GM13976 (cell line): ENCODE results near the gene MAB21L2.
"Not testable (repeated sequence)": the region's sequence is repeated elsewhere in the genome, so short reads cannot be mapped to it uniquely, and the experiment has no call there.

Experiments used
- DNase-seq: peaks from one replicate; pipeline ENCODE4 v3.0.0; 2012; ENCODE audit warnings: low spot score
- CTCF ChIP-seq: IDR thresholded peaks from 2 replicates; pipeline ENCODE4 v1.5.1; 2012; ENCODE audit warnings: borderline replicate concordance, mild to moderate bottlenecking; ENCODE audit not compliant: insufficient read depth; ENCODE audit errors: extremely low read depth, missing control alignments, control extremely low read depth
- in situ Hi-C: fragments of 300-500 bp; cut with MboI; formaldehyde crosslinking; loops from one replicate; pipeline ENCODE4 v1.12.0; 2022; ENCODE audit warnings: low sequenced_read_pairs, mixed read lengths, inconsistent platforms; ENCODE audit not compliant: unreplicated experiment

MAB21L2 gene

GRCh38 chr4:150582146-150582872 lies at the start of gene MAB21L2:
MAB21L2 (plus strand) TSS chr4:150582151; CDS start chr4:150583030, 879 bp downstream.
- in situ Hi-C loops: no loop called here
- TF ChIP-seq CTCF: no peak
- no peak for DNase-seq

- no peak for TF ChIP-seq CTCF
- no peak for DNase-seq
- in situ Hi-C loops: no loop called here
Measured at GRCh38 chr4:150533673-150534072, 48.3 kb upstream of the MAB21L2 start.

- no peak for DNase-seq
- no peak for TF ChIP-seq CTCF
- in situ Hi-C loops: no loop called here
Measured at GRCh38 chr4:150534818-150535217, 47.1 kb upstream of the MAB21L2 start.

GRCh38 chr4:150537911-150538310 lies 44.0 kb upstream of the MAB21L2 start:
- DNase-seq, in situ Hi-C loops: not testable (repeated sequence)

GRCh38 chr4:150540536-150540935 lies 41.4 kb upstream of the MAB21L2 start:
- no peak for TF ChIP-seq CTCF
- in situ Hi-C loops: no loop called here
- no peak for DNase-seq

GRCh38 chr4:150540959-150541360 lies 41.0 kb upstream of the MAB21L2 start:
- DNase-seq: no peak
- in situ Hi-C loops: no loop called here
- TF ChIP-seq CTCF: no peak

GRCh38 chr4:150541681-150542080 lies 40.3 kb upstream of the MAB21L2 start:
- DNase-seq: no peak
- TF ChIP-seq CTCF: no peak
- in situ Hi-C loops: no loop called here
